Vagina (tissue), 2 donors: ENCODE data around the gene TRPV6. TPM values are rescaled to one million over a fixed set of nuclear protein-coding genes. Genes with fewer than 3 reads are reported as not detected.

Experiments
- DNase-seq, 2 donors: peaks; one replicate each; pipeline ENCODE4 v3.0.0-alpha.2; 2017; ENCODE audit errors: extremely low spot score in 2 of 2
- H3K27ac ChIP-seq: fragments of 200-600 bp; sonication (generic); one replicate; pipeline ENCODE4 v1.5.1; 2019
- H3K27me3 ChIP-seq: fragments of 200-600 bp; sonication (generic); one replicate; pipeline ENCODE4 v1.5.1; 2019
- H3K36me3 ChIP-seq, 2 donors: fragments of 200-600 bp; sonication (generic); one replicate each; pipeline ENCODE4 v1.5.1; 2017 to 2019
- H3K4me1 ChIP-seq: fragments of 200-600 bp; sonication (generic); one replicate; pipeline ENCODE4 v1.5.1; 2019
- H3K4me3 ChIP-seq, 2 donors: fragments of 200-600 bp; sonication (generic); 1 replicate in 1 of 2; 2 replicates in 1 of 2; pipeline ENCODE4 v1.5.1; 2016 to 2019
- H3K9me3 ChIP-seq: fragments of 200-600 bp; sonication (generic); one replicate; pipeline ENCODE4 v1.5.1; 2019
- POLR2A ChIP-seq, 2 donors: fragments of 450-650 bp; IDR thresholded peaks; one replicate each; pipeline ENCODE4 v1.6.1; 2017; ENCODE audit warnings: antibody characterized with exemption in 2 of 2, mild to moderate bottlenecking in 2 of 2, moderate library complexity in 2 of 2
- POLR2AphosphoS5 ChIP-seq, 2 donors: sonication (generic); formaldehyde crosslinking; IDR thresholded peaks; one replicate each; pipeline ENCODE4 v1.9.0; 2017; ENCODE audit warnings: antibody characterized with exemption in 2 of 2, mild to moderate bottlenecking in 2 of 2, low read depth in 1 of 2; ENCODE audit not compliant: insufficient read depth in 1 of 2
- intact Hi-C: fragments of 100-400 bp; cut with DNase I; formaldehyde crosslinking; loops from one replicate; pipeline ENCODE4 v1.15.1; 2023
- total RNA-seq: library from RNA; depleted of rRNA; stranded (reverse); fragments of >200 nt; gene quantifications from one replicate; pipeline ENCODE4 v1.2.3, GENCODE V29; 2016
- TF ChIP-seq, protein P1 (sequence below), 3 experiments: fragments of 450-650 bp in 2 of 3; fragments of 200-600 bp in 1 of 3; sonication (generic) in 1 of 3; IDR thresholded peaks; one replicate each; pipeline ENCODE4 v1.5.1; 2017 to 2019; ENCODE audit warnings: antibody characterized with exemption in 3 of 3, mild to moderate bottlenecking in 2 of 3, moderate library complexity in 2 of 3

TRPV6 gene
- total RNA-seq, 1 donor from 2014 or later, result 7.9 TPM

DNA sequence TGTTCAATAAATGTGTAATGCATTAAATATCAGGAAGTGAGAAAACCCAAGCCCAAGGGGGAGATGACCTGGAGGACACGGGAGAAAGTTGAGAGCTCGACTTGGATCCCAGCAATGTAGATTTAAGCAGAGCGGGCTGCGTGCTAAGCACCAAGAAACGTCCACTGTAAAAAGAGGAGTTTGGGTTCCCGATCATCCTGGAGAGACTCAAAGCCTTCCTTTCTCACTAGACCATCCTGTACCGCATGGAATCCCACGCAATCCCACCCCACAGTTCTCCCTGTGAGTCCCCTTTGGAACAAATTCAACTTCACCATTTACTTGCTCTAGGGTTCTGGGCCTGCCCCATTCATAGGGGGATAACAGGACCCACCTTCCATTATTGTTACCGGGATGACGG lies 2.4 kb downstream of the TRPV6 start:
- no peak overlapping the region for H3K27ac ChIP-seq
- H3K4me1 ChIP-seq, result peaks cover 12% of the 10 kb centered on the region
- intact Hi-C loops, result no loop called here

DNA sequence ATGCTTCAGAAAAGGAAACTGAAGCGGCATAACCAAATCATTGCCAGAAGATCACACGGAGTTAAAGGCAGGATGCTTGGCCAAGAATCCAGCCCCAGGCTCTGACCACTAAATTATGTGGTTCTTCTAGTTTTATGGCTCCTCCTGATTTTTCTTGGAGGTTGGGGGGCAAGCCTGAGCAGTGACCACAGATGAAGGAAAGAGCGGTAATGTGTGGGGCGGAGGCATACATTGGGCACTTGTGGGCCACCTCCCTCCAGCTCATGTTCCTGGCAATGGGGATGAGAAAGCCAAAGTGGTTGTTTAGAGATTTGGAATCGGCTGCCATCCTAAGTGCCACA lies 3.2 kb downstream of the TRPV6 start:
- H3K4me3 ChIP-seq, result no peak overlapping the region
- no peaks in the 10 kb centered on the region for H3K9me3 ChIP-seq
- H3K4me1 ChIP-seq, result peaks cover 12% of the 10 kb centered on the region
- no peaks in the 10 kb centered on the region for H3K27me3 ChIP-seq
- no peaks in the 10 kb centered on the region for H3K36me3 ChIP-seq
- no peak overlapping the region for H3K27ac ChIP-seq
- intact Hi-C loops, result no loop called here
- DNase-seq, result peak in 1 of 2 donors; percentile 58
- TF ChIP-seq, protein P1, sequence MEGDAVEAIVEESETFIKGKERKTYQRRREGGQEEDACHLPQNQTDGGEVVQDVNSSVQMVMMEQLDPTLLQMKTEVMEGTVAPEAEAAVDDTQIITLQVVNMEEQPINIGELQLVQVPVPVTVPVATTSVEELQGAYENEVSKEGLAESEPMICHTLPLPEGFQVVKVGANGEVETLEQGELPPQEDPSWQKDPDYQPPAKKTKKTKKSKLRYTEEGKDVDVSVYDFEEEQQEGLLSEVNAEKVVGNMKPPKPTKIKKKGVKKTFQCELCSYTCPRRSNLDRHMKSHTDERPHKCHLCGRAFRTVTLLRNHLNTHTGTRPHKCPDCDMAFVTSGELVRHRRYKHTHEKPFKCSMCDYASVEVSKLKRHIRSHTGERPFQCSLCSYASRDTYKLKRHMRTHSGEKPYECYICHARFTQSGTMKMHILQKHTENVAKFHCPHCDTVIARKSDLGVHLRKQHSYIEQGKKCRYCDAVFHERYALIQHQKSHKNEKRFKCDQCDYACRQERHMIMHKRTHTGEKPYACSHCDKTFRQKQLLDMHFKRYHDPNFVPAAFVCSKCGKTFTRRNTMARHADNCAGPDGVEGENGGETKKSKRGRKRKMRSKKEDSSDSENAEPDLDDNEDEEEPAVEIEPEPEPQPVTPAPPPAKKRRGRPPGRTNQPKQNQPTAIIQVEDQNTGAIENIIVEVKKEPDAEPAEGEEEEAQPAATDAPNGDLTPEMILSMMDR (IDR thresholded peaks at IDR 0.05), result no peak
- TF ChIP-seq POLR2AphosphoS5 (IDR thresholded peaks at IDR 0.05; ENCODE audit: insufficient read depth in 1 of 2, low read depth in 1 of 2), result no peak
- no peak for TF ChIP-seq POLR2A (IDR thresholded peaks at IDR 0.05)

More for the DNA sequence above, 2.4 kb downstream of the TRPV6 start:
- no peaks in the 10 kb centered on the region for H3K27me3 ChIP-seq
- no peak for TF ChIP-seq POLR2AphosphoS5 (IDR thresholded peaks at IDR 0.05; ENCODE audit: insufficient read depth in 1 of 2, low read depth in 1 of 2)
- no peaks in the 10 kb centered on the region for H3K9me3 ChIP-seq
- H3K4me3 ChIP-seq, result no peak overlapping the region
- no peaks in the 10 kb centered on the region for H3K36me3 ChIP-seq
- DNase-seq, result peak in 1 of 2 donors; percentile 74

DNA sequence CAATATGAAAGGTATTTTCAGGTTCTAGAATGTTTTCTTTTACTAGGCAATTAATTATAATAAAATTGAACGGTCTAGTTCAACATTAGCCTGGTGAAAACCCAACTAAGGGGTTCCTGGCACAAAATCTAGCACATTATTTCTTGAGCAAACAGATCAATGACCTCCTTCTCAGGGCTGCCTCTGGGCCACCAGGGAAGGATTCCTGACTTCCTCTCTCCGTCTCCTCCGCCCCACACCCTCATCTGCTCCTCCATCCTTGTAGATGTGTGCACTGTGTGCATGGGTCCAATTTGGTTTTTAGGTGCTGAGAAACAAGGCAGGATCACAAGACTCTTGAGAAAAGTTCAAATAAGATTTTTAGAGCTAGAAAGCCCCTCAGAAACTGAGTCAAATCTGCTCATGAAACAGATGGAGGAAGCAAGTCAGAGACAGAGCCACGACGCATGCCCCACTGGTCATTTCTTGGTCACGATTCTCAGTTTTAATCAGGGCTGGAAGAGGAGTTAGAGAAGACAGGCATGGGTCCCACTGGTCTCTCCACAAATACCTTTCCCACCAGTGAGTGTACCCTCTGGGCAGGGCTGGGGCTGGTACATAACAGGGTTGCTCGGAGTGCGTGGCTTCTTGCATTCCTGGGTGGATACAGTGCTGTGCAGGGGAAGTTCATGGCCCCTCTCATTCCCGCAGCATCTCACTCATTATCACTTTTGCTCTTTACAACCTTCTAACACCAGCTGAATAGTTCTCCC lies 3.8 kb downstream of the TRPV6 start:
- no peaks in the 10 kb centered on the region for H3K36me3 ChIP-seq
- H3K4me3 ChIP-seq, result no peak overlapping the region
- peak in 1 of 2 donors; percentile 91 for DNase-seq
- H3K27ac ChIP-seq, result no peak overlapping the region
- peaks cover 11% of the 10 kb centered on the region for H3K4me1 ChIP-seq
- no peaks in the 10 kb centered on the region for H3K27me3 ChIP-seq
- no peak for TF ChIP-seq POLR2A (IDR thresholded peaks at IDR 0.05)
- no peak for TF ChIP-seq POLR2AphosphoS5 (IDR thresholded peaks at IDR 0.05; ENCODE audit: insufficient read depth in 1 of 2, low read depth in 1 of 2)
- TF ChIP-seq, protein P1 (IDR thresholded peaks at IDR 0.05), result no peak
- H3K9me3 ChIP-seq, result no peaks in the 10 kb centered on the region
- intact Hi-C loops, result no loop called here

DNA sequence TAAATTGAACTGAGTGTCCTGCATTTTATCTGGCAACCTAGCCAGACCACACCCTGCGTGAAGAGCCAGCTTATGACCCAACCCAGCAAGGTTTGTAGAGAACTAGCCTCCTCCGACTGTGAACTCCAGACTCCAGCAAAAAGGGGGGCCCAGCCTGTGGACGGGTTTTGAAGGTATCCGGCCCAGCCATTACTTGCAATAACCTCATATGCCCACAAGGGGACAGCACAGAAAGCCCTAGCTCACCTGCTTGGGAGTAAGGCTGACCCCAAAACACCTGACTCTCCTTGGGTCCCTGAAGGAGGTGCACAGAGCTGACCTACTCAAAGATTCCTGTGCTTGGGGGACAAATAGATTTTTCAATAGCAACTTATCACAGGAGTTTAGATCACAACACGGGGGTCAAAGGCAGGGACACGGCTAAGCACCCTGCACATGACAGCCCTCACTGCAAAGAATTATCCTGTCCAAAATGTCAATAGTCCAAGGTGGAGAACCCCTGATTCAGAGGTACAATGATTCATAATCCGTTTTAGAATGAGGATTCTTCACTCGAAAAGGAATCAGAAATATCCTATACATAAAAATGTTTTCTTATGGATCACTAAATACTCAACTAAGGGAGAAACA lies 4.6 kb downstream of the TRPV6 start:
- DNase-seq, result peak; percentile 54 to 67

DNA sequence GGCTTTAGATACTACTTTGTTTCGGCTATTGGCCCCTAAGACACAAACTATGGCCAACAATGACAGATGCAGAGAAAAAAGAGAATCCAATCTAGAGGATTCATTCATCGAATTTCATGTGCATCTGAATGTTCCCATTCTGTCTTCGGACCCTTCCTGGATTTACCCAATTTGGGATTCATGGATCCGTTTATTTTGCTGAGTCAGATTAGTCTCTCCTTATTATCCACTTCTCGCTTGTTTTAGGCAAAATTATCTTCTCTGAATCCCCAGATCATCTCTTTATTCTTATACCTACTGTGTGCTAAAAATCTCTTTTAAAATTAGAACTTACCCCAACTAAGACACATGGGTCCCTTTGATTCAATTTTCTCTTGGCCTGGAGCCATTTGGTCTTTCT lies 6.5 kb downstream of the TRPV6 start:
- H3K27me3 ChIP-seq, result no peaks in the 10 kb centered on the region

More for the DNA sequence above, 4.6 kb downstream of the TRPV6 start:
- Histone ChIP-seq H3K9me3 (no peaks in the 10 kb centered on the region), H3K27me3 (no peaks in the 10 kb centered on the region), H3K36me3 (no peaks in the 10 kb centered on the region), H3K27ac (no peak overlapping the region), H3K4me3 (no peak overlapping the region), H3K4me1 (peaks cover 3% of the 10 kb centered on the region)
- TF ChIP-seq, protein P1 (IDR thresholded peaks at IDR 0.05), result peak in 1 of 3 experiments; percentile 50
- TF ChIP-seq POLR2AphosphoS5 (IDR thresholded peaks at IDR 0.05; ENCODE audit: insufficient read depth in 1 of 2, low read depth in 1 of 2), result no peak
- intact Hi-C loops, result no loop called here

More for the DNA sequence above, 6.5 kb downstream of the TRPV6 start:
- no peaks in the 10 kb centered on the region for H3K36me3 ChIP-seq
- no peaks in the 10 kb centered on the region for H3K9me3 ChIP-seq
- no peak for DNase-seq
- TF ChIP-seq POLR2A (IDR thresholded peaks at IDR 0.05) (no peak), POLR2AphosphoS5 (IDR thresholded peaks at IDR 0.05; ENCODE audit: insufficient read depth in 1 of 2, low read depth in 1 of 2) (no peak)
- TF ChIP-seq, protein P1 (IDR thresholded peaks at IDR 0.05), result no peak
- no peak overlapping the region for H3K4me3 ChIP-seq
- no peak overlapping the region for H3K27ac ChIP-seq
- intact Hi-C loops, result no loop called here
- H3K4me1 ChIP-seq, result no peaks in the 10 kb centered on the region
